Measurements from ENCODE around the gene TAT.

The TAT gene

DNA sequence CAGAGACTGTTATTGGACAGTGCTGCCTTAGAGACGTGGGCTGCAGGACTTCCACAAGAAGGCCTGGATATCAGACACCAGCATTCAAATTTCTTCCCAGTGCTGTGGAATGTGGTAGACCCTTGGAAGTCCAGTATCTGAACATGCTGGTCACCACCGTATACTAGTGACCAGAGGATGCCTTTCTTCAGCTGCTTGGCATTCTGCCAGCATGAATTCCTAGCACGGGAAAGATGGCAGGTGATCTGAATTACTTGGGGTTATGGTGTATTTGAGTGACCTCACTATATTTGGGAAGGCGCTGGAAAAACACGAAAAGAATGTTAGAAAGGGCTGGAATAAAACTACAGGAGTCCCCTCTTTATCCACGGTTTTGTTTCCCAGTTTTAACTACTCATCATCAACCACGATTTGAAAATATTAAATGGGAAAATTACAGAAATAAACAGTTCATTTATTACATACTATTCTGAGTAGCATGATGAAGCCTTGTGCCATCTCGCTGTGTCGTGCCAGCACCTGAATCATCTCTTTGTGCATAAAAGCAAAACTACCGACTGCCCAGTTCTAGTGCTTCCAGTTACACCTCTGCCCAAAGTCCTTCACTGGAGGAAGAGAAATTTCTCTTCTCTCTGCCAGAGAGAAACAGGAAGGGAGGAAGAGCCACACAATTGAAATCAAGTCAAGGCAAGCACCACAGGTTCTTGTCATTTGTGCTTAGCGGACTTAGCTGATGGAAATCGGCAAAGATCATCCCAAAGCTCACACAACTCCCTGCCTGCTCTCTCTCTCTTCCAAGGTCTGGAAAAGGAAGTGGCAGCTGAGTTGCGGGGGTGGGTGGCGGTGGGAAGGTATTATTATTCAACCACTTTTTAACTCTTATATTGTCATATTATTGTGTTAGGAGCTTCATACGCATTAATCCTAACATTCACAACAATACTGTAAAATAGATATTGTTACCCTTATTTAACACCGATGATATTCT, 52.0 kb downstream of the TAT start:
- no peak for TF ChIP-seq POLR2A (IDR thresholded peaks at IDR 0.05; ENCODE audit: low read depth, low read length)
- TF ChIP-seq TAF1 (IDR thresholded peaks at IDR 0.05; ENCODE audit: borderline replicate concordance, low read depth, low read length), result no peak
- no peak for TF ChIP-seq POLR2AphosphoS5 (IDR thresholded peaks at IDR 0.05; ENCODE audit: low read depth, low read length)
- DNase-seq (ENCODE audit: insufficient read length) (no peak), FAIRE-seq (no peak)

DNA sequence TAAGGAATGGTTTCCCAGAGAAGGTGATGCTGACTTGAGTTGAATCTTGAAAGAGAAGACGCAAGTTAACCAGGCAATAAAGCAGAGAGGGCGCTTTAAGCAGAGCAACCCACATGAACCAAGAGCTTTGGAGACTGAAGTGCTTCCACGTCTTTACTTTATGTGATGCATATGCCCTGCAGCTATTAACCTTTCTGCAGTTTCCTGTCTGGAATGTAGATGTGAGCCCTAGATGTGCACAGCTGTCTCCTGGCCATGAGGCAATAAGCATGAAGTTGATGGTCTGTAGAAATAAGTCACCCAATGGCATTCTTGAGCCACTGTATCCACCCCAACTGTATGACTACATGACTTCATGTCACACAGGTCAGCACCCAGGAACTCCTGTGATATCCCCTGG, 56.3 kb downstream of the TAT start:
- FAIRE-seq, result no peak
- TF ChIP-seq TAF1 (IDR thresholded peaks at IDR 0.05; ENCODE audit: borderline replicate concordance, low read depth, low read length), result no peak
- no peak for TF ChIP-seq POLR2A (IDR thresholded peaks at IDR 0.05; ENCODE audit: low read depth, low read length)
- no peak for TF ChIP-seq POLR2AphosphoS5 (IDR thresholded peaks at IDR 0.05; ENCODE audit: low read depth, low read length)

More for the DNA sequence above, 56.3 kb downstream of the TAT start:
- DNase-seq (ENCODE audit: insufficient read length), result no peak

Measured in GM12892 (cell line).